SHP77 (cell line): Measurements from ENCODE around the gene MSI2.

Source experiments
- DNase-seq, 2 experiments: peaks; one replicate each; lab custom pipeline; 2025; lab: John Stamatoyannopoulos, UW

MSI2 gene

DNA sequence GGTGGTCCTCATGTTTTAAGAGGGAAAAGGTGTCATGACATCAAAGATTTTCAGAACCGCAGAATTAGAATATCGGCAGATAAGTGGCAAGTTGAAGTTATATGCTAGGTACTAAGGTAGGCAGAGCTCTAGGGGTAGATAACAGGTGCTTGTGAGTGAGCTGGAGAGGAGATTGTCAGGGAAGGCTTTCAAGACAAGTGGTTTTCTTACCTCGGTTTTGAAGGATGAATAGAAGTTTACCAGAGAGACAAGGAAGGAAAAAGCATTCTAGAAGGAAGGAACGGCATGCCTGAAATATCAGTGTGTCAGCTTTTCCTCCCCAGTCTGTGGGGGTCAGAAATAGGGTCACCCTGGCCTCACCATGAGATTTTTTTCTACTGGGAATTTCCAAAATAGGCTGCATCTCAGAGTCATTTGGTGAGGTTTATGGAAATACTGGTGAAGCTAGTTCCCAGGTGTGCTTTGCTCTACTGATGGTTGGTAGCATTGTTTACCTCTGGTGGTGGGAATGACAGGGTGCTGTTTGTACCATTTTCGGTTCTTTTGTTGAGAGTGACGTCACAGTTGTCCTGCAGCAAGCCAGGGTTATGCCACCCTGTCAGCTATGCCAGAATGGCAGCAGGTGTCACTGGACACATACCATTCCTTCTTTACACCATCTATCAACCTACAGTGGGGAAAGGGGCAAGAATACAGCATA, 112.5 kb downstream of the MSI2 start:
- DNase-seq, result peak in 1 of 2 experiments; percentile 1

DNA sequence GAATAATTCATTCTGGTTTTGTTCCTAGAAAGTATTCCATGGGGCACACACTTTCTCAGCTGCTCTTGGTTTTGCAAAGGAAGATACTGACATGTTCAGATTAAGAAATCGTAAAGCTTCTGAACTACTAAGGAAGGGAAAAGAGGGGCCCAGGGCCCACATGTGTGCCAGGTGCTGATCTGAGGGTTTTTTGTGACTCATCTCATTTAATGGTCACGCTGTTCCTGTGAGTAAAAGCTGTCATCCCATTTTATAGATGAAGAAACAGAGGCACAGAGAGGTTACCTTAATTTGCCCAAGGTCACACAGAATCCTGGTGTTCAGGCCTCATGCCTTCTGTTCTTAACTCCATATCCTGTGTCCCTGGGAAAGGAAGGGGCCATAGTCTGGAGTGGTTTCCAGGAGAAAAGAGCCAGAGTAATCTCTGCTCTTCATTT, 113.2 kb downstream of the MSI2 start:
- no peak for DNase-seq

- no peak for DNase-seq
Observed at GRCh38 chr17:57370037-57370581, 113.8 kb downstream of the MSI2 start.

- DNase-seq, result no peak
Observed at GRCh38 chr17:57370619-57371018, 114.3 kb downstream of the MSI2 start.

DNA sequence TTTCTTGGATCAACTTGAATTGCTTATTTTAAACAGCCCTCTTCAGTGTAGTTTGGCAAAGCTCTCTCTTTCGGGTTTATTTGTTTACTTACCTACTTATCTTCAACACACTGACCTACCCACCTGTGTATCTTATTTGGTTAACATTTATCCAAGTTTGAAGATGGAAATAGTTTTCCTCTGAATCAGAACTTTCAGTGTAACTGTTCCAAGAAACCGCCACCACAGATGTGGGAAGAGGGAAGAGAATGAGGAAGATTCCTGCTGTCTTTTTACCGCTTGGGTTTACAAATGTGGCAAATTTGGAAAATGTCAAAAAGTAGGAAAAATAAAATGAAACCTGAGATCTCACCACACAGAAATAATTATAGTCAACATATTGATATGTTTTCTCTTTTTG, 115.8 kb downstream of the MSI2 start:
- DNase-seq, result no peak

- no peak for DNase-seq
Observed at GRCh38 chr17:57373048-57373447, 116.7 kb downstream of the MSI2 start.

DNA sequence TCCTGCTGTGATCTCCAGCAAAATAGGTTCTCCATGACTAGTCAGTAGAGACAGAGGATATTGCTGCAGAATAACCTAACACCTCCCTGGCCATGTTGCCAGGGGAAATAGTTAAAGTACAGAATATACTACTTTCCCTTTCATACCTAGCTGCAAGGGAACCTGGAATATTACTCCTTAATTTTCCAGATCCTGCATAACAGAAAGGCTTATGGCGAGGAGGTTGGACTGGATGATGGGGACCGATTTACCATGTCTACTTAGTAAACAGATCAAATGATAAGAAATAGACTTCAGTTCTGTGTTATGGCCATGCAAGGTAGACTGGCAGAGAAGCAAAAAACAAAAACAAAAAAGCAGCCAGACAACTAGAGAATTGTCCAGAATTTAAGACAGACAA, 117.4 kb downstream of the MSI2 start:
- DNase-seq, result no peak

DNA sequence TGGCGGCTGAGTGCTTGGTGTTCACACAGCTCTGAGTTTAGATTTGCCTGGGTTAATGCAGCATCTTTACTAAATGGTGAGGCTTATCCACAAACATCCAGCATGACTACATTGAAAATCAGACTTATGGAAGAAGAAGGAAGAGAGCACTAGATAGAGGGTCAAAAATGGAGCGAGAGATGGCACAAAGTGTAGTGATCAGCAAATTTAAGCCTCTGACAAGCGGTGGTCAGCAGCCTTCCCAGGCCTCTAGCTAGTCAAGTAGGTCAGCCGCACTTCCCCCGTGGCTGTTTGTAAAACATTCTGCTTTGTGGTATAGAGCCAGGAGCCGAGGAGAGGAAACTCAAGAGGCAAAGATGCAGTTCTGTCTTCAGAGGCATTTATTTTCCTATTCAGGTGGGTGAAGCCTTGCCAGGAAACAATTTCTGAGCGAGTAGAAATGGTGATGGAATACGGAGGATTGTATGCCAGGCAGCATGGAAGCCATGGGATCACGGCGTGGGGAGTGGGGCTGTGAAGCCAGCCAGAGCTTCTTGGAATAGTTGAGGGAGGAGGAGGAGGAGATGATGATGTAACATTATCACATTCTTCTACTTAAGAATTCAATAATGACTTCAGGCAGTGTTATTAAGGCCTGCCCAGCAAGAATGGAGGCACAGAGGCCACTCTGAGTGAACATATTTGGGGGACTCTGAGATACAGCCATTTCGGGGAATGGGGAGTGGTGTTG, 118.9 kb downstream of the MSI2 start:
- DNase-seq, result no peak

- no peak for DNase-seq
Observed at GRCh38 chr17:57375770-57376225, 119.5 kb downstream of the MSI2 start.

- DNase-seq, result no peak
Observed at GRCh38 chr17:57377094-57377493, 120.8 kb downstream of the MSI2 start.

- DNase-seq, result no peak
Observed at GRCh38 chr17:57379237-57379894, 123.0 kb downstream of the MSI2 start.

DNA sequence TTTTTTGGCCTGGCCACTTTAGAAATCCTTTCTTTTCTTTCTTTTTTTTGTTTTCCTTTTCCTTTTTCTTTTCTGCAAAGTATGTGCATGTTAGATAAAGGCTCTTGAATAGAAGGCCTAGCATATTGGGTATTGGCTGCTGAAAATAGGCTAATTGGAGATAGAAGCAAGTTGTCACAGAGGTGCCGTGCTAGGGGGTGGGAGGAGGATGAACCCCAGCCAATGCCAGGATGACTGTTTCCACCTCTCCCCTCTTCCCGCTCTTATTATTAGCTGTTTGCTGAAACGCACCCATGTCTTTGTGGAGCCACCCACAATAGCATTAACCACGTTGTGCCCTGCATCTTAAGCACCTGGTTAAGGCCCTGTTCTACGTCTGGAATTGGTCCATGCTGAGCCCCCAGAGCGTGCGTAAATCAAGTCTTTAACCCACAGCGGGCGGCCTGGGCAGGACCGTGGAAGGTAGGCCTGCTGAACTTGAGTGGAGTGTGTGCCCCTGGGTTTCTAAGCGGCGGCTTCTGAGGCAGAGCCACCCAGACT, 123.6 kb downstream of the MSI2 start:
- no peak for DNase-seq

- no peak for DNase-seq
Observed at GRCh38 chr17:57381498-57381897, 125.2 kb downstream of the MSI2 start.

DNA sequence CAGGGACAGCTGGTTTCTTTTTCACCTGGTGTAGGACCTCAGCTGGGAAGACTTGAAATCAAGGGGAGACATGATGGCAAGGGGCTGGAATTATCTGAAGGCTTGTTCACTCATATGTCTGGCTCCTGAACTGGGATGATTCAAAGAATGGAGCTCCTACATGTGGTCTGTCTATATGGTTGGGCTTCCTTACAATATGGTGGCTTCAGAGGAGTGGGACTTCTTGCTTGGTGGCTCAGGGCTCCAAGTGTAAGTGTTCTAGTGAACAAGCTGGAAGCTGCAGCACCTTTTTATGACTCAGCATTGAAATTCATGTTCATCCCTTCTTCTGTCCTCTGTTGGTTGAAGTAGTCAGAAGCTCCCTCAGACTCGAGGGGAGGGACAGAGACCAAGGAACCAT, 127.9 kb downstream of the MSI2 start:
- DNase-seq, result no peak

DNA sequence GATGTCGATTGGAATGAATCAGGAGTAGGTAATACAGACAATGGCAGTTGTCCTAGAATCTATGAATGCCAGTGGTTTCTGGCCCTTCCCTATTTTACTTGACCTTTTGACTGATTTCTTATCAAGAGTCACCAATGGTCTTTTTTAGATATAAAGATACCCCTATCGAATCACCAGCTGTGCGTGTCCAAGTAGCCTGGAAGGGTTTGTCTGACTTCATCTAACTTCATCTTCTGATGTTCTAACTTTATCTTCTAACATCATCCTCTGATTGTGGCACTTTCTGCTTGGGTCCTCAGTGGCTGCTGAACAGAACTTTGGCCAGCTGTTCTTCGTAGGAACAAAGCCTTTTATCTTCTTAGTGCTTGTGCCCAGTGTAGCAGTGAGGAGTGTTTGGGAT, 129.7 kb downstream of the MSI2 start:
- no peak for DNase-seq

DNA sequence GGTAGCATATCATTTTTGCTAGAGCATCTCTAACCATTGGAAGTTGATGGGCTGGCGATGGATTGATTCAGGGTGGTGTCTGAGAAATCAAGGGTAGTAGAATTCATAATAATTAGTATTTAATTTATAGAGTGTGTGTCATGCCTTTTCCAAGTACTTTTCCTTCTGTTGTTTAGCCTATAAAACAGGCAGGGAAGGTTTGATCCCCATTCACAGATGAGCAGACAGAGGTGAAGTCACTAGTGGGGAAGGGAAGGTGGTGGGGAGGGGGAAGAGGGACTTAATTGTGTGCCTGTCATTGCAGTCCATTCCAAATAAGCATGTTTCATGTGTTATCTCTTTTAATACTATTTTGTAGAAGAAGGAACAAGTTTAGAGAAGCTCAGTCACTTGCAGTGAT, 131.3 kb downstream of the MSI2 start:
- no peak for DNase-seq

DNA sequence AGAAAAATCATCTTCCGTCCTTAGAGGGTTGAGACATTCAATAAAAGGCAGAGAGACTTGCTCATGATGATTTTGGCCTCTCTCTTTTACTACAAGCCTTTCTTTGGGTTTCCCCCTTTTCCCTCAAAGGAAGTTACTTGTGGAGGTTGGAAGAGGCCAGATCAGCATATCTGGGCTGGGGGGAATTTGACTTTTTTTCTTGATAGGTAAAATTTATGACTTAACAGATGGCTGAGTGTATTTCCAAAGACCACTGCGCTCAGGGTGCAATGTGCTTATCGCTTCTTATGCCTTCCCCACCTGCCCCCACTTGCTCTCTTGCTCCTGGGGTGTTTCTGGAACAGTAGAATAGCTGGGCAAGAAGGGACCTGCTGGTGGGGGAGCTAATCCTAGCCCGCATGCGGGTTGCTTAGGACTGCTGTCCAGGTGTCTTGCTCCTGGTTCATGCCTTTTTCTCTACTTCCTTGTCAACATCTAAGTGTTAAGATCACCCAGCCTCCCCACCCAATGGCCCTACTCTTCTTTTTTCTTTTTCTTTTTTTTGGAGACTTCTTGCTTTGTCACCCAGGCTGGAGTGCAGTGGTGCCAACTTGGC, 131.9 kb downstream of the MSI2 start:
- DNase-seq, result no peak

DNA sequence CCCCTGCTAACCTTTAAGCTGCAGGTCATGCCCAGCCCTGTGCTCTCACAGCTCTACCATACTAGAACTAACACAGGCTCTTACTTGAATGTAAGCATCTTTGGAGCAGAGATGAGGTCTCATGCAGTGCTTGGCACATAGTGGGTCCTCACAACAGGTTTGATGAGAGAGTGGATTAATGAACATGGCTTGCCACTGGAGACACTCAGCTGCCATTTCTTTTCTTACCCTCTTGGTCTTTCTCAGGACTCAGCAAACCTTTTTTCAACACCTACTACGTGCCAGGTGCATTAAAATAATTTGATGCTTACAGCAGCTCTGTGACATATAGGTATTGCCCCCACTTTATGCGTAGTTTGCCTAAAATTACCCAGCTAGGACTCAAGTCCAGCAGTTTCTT, 133.2 kb downstream of the MSI2 start:
- no peak for DNase-seq

GRCh38 chr17:57391076-57391825, 134.9 kb downstream of the MSI2 start:
- DNase-seq, result no peak

DNA sequence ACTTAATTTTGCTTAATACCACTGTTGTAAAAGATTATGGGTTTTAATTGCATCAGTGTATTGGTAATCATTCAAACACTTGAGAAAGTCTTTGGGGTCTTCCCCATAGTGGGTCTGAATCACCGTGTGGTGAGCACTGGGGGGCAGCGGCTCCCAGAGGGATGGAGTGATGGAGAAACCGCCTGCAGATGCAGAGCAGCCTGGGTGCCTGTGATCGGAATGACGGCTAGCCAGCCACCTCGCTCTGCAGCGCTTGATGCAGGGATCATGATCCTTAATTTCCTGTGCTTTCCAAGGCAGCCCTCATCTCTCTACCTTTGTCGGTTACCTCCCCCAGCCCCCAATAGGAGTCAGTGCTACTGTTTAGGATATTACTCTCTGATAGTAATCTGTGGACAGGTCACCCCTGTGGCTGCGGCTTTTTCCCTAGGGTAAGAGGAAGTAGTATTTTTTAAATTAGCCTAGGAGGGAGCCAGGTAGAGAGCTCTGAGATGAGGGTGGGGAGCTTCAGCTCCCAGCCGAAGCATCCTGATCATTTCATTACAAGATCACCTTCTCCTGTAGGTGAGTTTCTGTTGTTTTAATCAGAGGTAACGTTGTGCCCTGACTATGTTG, 135.6 kb downstream of the MSI2 start:
- DNase-seq, result no peak

GRCh38 chr17:57393368-57393767, 137.0 kb downstream of the MSI2 start:
- no peak for DNase-seq
